Measurements from ENCODE around the gene IGFL4. TPM values are rescaled to one million over a fixed set of nuclear protein-coding genes. Genes with fewer than 3 reads are reported as not detected.

The IGFL4 gene
- total and polyA plus RNA-seq, 10 of the 15 experiments (the other 5 are each of a cell fraction or from before 2014, with no cell fraction given), result not detected

DNA sequence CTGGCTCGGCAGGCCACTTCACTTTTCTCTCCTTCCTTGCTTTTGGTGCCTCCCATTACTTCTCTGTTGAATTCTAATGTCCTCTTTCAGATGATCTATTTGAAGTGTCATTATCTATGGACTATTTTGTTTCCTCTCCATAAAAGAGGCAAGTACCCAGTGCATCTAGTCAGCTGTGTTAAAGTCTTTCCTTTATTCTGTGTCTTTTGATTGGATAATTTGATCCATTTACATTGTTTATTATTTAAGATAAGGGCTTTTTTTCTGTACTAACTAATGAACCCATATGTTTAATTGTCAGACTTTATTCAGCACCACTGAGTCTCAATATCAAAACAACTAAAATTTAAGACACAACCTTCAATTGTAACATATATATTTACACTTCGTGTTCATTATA lies 47.3 kb upstream of the IGFL4 start:
- no TSS peak for BruUV-seq (replicated peaks)
- intact Hi-C loops (cut with micrococcal nuclease; ENCODE audit: unreplicated experiment) (no loop called here), in situ Hi-C loops (cut with MboI) (no loop called here)
- 45% methylated on average over 2 of the region's 2 CpGs for WGBS (ENCODE audit: insufficient coverage, insufficient replicate concordance, low lambda C conversion rate, missing lambda C conversion rate)
- ChIA-PET CTCF (interaction anchor here (0.6 kb wide), 1 partner anchor 152 kb away, joined by 3 read pairs; no protein-coding TSS in a partner anchor), SMC1A (ENCODE audit: uncharacterized antibody, unreplicated experiment) (interaction anchor here (0.8 to 0.9 kb wide), 2 partner anchors 10 to 28 kb away, joined by 3 to 4 read pairs; no protein-coding TSS in a partner anchor), RAD21 (ENCODE audit: unreplicated experiment) (no interaction called here), POLR2A (no interaction called here)
- H3K79me2 ChIP-seq (ENCODE audit: control insufficient read depth, insufficient read depth, low read length), result no peaks in the 10 kb centered on the region
- H3K4me1 ChIP-seq (ENCODE audit: control insufficient read depth, insufficient read depth, low read length), result no peaks in the 10 kb centered on the region
- no peak overlapping the region for H3K9ac ChIP-seq (ENCODE audit: control insufficient read depth, insufficient read depth, low read length)
- no peak overlapping the region for H2AFZ ChIP-seq (ENCODE audit: control insufficient read depth, low read depth, low read length)
- no peak overlapping the region for H3K27ac ChIP-seq (ENCODE audit: control insufficient read depth, insufficient read depth)
- ATAC-seq (no peak), FAIRE-seq (no peak), DNase-seq (ENCODE audit: low read depth, low spot score) (no peak)
- H3K4me2 ChIP-seq (ENCODE audit: control insufficient read depth, insufficient read depth), result no peak overlapping the region
- no peaks in the 10 kb centered on the region for H3K36me3 ChIP-seq (ENCODE audit: control insufficient read depth in 2 of 2, insufficient read depth in 2 of 2, low read length in 1 of 2)
- H3K4me3 ChIP-seq, result no peak overlapping the region
- TF ChIP-seq DPF2 (IDR thresholded peaks at IDR 0.05) (no peak), HDAC2 (IDR thresholded peaks at IDR 0.05) (no peak), PML (IDR thresholded peaks at IDR 0.05; ENCODE audit: low read length) (no peak), SIN3A (IDR thresholded peaks at IDR 0.05; ENCODE audit: low read depth, low read length) (no peak), EZH2 (IDR thresholded peaks at IDR 0.05; ENCODE audit: borderline replicate concordance, control insufficient read depth, low read depth, low read length) (no peak), SREBF1 (IDR thresholded peaks at IDR 0.05; ENCODE audit: low read length) (no peak), RAD51 (IDR thresholded peaks at IDR 0.05) (no peak), RELA (IDR thresholded peaks at IDR 0.05; ENCODE audit: borderline replicate concordance, partially characterized antibody) (no peak), HCFC1 (IDR thresholded peaks at IDR 0.05; ENCODE audit: low read length) (no peak), FOXK2 (IDR thresholded peaks at IDR 0.05) (no peak), TCF3 (IDR thresholded peaks at IDR 0.05; ENCODE audit: borderline replicate concordance, insufficient read depth, low read depth, low read length) (no peak), EP300 (IDR thresholded peaks at IDR 0.05; ENCODE audit: borderline replicate concordance in 1 of 2, control insufficient read depth in 1 of 2, low read depth in 2 of 2, low read length in 2 of 2) (no peak), MYC (IDR thresholded peaks at IDR 0.05; ENCODE audit: insufficient read depth, insufficient read length, insufficient replicate concordance, low read length, severe bottlenecking) (no peak), CHD1 (IDR thresholded peaks at IDR 0.05; ENCODE audit: low read depth, low read length) (no peak)
- TF ChIP-seq, protein P1, sequence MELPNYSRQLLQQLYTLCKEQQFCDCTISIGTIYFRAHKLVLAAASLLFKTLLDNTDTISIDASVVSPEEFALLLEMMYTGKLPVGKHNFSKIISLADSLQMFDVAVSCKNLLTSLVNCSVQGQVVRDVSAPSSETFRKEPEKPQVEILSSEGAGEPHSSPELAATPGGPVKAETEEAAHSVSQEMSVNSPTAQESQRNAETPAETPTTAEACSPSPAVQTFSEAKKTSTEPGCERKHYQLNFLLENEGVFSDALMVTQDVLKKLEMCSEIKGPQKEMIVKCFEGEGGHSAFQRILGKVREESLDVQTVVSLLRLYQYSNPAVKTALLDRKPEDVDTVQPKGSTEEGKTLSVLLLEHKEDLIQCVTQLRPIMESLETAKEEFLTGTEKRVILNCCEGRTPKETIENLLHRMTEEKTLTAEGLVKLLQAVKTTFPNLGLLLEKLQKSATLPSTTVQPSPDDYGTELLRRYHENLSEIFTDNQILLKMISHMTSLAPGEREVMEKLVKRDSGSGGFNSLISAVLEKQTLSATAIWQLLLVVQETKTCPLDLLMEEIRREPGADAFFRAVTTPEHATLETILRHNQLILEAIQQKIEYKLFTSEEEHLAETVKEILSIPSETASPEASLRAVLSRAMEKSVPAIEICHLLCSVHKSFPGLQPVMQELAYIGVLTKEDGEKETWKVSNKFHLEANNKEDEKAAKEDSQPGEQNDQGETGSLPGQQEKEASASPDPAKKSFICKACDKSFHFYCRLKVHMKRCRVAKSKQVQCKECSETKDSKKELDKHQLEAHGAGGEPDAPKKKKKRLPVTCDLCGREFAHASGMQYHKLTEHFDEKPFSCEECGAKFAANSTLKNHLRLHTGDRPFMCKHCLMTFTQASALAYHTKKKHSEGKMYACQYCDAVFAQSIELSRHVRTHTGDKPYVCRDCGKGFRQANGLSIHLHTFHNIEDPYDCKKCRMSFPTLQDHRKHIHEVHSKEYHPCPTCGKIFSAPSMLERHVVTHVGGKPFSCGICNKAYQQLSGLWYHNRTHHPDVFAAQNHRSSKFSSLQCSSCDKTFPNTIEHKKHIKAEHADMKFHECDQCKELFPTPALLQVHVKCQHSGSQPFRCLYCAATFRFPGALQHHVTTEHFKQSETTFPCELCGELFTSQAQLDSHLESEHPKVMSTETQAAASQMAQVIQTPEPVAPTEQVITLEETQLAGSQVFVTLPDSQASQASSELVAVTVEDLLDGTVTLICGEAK (IDR thresholded peaks at IDR 0.05; ENCODE audit: borderline replicate concordance), result no peak
- TF ChIP-seq, protein P2, sequence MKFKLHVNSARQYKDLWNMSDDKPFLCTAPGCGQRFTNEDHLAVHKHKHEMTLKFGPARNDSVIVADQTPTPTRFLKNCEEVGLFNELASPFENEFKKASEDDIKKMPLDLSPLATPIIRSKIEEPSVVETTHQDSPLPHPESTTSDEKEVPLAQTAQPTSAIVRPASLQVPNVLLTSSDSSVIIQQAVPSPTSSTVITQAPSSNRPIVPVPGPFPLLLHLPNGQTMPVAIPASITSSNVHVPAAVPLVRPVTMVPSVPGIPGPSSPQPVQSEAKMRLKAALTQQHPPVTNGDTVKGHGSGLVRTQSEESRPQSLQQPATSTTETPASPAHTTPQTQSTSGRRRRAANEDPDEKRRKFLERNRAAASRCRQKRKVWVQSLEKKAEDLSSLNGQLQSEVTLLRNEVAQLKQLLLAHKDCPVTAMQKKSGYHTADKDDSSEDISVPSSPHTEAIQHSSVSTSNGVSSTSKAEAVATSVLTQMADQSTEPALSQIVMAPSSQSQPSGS (IDR thresholded peaks at IDR 0.05; ENCODE audit: low read length), result no peak
- TF ChIP-seq, protein P3, sequence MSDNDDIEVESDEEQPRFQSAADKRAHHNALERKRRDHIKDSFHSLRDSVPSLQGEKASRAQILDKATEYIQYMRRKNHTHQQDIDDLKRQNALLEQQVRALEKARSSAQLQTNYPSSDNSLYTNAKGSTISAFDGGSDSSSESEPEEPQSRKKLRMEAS (IDR thresholded peaks at IDR 0.05; ENCODE audit: low read depth, low read length), result no peak
- H3K9me3 ChIP-seq (replicated peaks; ENCODE audit: control insufficient read depth, insufficient read depth, low read length), result peaks cover 3% of the 10 kb centered on the region; the same call in 1 of the 3 replicates
- H4K20me1 ChIP-seq (ENCODE audit: control insufficient read depth, insufficient read depth), result no peaks in the 10 kb centered on the region
- H3K27me3 ChIP-seq (replicated peaks in 1 of 2; ENCODE audit: control insufficient read depth in 2 of 2, insufficient read depth in 2 of 2, low read length in 1 of 2), result peaks cover 0 to 3% of the 10 kb centered on the region in 2 experiments; a peak in 2 of 4 replicates

Data from GM12878 (cell line).